NCI-H2029 (cell line): ENCODE data around the gene ATOH8.
"Not testable (repeated sequence)": the region's sequence is repeated elsewhere in the genome, so short reads cannot be mapped to it uniquely, and the experiment has no call there.

Experiments
- DNase-seq: peaks from one replicate; lab custom pipeline; 2025; lab: John Stamatoyannopoulos, UW

ATOH8 gene, protein sequence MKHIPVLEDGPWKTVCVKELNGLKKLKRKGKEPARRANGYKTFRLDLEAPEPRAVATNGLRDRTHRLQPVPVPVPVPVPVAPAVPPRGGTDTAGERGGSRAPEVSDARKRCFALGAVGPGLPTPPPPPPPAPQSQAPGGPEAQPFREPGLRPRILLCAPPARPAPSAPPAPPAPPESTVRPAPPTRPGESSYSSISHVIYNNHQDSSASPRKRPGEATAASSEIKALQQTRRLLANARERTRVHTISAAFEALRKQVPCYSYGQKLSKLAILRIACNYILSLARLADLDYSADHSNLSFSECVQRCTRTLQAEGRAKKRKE

DNA sequence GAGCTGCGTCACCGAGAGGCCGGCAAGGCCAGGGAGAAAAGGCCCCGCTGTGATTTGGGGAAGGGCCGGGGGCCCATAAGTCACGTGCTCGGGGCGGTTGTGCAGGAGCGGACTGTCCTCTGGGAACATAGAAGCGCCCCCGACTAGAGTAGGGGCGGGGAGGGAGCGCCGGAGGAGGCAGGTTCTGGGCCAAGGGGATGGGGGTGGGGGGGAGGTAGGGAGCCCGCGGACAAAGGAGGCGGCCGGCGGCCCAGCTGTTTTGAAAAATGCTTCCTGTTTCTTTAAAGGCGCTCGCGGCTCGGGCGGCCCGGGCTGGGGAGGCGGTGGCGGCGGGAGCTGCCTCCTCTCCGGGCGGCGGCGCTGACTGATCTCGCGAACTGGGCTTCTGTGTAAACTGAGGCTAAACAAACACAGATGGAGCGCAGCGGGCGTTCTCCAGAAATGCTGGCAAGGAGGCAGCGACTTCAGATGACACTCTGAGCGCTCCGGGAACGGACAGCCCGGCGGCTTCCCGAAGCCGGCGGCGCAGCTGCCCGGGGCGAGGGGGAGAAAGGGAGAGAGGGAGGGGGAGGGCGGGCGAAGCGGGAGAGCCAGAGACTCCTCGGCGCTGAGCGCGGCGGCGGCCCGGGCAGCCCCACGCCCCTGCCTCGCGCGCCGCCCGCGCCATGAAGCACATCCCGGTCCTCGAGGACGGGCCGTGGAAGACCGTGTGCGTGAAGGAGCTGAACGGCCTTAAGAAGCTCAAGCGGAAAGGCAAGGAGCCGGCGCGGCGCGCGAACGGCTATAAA, at the start of gene ATOH8:
Gene ATOH8 (plus strand): TSS at position 467 of the 788 bp plus-strand sequence. CDS start 199 bp downstream, at position 666.
- peak; percentile 84 for DNase-seq

DNA sequence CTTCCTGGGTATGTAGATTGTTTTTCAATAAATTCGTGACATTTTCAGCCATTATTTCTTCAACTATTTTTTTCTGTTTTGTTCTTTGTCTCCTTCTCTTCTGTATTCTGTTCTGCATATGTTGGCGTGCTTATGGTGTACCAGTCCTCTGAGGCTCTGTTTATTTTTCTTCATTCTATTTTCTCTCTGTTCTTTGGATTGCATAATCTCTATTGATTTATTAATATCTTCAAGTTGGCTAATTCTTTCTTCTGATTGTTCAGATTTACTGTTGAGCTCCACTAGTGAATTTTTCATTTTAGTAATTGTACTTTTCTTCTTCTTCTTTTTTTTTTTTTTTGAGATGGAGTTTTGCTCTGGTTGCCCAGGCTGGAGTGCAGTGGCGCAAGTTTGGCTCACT, 49.8 kb upstream of the ATOH8 start:
- DNase-seq: no peak

DNA sequence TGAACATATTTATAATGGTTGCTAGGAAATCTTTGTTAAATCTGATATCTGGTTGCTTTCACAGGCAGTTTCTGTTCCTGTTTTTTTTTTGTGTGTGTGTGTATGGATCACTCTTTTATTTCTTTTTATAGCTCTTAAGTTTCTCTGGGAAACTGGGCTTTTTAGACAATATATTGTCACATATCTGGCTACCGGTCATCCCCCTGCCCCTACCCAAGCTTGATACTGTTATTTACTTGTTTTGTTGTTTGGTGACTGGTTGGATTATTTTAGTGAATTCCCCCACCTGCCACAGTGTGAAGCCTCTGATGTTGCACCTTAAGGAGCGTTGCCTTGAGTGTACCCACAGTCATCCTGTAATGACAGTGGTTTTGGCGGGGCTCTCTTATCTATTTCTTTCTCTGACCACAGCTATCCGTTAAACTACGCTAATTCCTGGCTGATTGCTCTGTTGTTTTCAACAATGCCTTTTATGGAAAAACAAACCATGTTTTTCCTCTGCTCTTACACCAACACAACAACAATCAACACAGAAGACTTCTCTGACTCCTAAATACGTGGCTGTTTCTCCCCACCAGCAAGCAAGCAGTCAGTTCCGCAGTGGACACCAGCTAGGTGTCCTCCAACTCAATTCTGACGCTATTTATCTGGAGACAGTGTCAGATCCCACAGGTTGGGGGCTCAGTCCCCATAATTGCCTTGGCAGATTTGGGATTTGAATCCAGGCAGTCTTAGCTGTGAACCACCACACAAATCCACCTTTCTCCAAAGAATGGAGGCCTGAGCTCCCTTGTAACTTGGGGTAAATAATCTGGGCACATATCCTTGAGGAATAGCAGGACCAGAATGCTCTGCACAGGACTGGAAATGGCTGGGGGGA, 48.8 kb upstream of the ATOH8 start:
- DNase-seq: no peak

DNA sequence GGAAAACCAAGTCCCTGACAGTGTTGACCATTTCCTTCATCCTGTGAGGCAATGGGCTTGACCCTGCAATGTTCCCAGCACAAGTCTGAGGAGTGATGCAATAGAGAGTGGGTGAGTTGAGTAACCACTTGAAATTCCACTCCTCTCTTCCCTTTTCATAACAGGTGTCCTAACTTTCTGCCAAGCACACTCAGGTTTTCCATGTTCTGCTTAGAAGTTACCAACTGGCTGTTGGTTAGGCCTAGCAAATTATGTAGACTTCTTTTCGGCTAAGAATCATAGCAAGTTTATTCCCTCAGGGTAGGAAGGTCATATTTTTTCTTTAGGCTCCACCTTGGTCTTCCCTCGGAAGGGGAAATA, 48.1 kb upstream of the ATOH8 start:
- DNase-seq: peak; percentile 18

DNA sequence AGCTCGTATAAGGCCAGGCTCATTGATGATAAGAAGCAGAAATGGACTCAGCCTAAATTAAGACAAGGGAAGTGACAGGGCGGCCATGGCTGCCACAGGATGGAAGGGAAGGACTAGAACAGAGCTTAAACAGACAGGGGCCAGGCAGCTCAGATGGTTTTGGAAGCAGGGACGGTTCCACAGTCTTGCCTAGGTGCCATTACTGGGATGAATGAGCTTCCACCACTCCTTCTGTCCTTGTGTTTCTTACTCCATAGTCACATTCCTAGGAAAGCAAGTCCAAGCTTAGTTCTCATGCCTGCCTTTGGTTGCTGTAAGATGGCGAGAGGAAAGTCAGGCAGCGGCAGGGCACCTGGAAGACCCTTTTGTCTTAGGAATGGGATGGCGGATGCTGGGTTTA, 47.7 kb upstream of the ATOH8 start:
- DNase-seq: no peak

DNA sequence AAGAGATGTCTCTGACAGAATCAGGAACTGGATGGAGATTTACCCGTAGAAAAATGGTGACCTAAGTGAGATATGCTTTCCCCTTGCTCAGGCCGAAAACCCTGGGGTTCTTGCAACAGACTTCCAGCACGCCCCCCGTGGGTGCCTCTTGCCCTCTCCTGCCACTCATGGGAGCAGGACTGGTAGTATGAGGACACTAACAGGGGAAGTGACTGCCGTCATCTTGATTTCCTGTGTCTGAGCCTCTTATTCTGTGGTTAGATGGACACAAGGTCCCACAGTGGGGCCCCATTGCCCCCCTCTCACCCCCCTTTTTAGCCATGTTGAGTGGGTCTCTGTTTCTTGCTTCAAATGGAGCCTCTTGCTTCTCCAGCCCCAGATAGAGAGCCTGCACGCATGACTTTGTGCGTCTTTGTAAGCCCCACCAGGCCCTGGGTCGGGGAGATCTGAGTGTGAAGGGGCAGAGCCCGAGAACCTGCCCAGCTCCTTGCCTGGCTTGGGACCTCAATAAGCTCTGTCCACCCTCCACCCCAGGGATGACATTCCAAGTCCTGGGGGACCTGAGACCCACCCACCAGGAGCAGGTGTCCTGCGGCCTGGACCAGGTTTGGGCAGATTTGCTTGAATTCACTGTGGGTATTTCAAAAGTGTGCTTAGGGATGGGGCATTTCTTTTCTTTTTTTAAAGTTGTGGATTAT, 47.0 kb upstream of the ATOH8 start:
- no peak for DNase-seq

DNA sequence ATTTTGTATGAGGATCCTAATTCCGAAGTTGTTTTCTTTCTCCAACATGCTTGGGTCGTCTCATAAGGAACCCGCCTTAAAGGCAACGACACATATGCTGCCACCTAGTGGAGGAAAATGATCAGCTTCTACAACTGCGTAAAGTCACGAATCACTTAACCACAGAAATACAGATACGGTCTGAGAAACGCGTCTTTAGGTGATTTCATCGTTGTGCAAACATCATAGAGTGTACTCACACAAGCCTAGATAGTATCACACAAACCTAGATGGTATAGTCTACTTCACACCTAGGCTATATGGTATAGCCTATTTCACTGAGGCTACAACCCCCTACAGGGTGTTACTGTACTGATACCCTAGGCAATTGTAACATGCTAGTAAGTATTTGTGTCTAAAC, 46.5 kb upstream of the ATOH8 start:
- DNase-seq: peak; percentile 76

DNA sequence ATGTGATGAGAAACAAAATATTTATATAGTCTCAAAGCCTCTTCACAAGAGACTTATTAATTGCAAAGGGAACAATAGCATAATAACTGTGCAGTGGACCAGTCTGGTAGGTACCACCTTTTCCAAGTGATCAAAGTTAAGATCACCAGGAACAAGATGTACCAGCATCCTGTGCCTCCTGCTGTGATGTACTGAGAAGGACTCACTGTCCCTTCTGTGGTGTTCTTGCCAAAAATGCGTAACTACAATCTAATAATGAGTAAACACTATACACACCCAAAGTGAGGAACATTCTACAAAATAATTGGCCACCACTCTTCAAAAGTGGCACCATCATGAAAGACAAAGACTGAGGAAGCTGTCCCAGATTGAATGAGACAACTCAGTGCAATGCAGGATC, 45.1 kb upstream of the ATOH8 start:
- DNase-seq: no peak

DNA sequence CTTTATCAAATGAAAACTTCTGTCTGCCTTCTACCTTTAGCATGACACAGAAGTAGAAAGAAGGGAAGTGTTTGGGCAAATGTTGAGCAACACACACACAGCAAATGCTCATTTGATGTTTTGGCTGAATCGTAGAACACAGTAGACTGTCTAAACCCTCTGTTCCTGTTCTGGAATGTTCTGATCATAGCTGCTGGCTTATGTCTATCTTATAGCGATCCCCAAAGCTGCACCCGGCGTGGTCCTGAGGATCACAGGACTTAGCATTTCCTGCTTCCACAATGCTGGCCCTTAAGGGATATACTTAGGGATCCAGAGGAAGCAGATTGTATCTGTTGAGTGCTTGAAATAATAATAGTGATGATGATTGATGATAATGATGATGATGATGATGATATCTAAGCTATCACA, 44.4 kb upstream of the ATOH8 start:
- no peak for DNase-seq

DNA sequence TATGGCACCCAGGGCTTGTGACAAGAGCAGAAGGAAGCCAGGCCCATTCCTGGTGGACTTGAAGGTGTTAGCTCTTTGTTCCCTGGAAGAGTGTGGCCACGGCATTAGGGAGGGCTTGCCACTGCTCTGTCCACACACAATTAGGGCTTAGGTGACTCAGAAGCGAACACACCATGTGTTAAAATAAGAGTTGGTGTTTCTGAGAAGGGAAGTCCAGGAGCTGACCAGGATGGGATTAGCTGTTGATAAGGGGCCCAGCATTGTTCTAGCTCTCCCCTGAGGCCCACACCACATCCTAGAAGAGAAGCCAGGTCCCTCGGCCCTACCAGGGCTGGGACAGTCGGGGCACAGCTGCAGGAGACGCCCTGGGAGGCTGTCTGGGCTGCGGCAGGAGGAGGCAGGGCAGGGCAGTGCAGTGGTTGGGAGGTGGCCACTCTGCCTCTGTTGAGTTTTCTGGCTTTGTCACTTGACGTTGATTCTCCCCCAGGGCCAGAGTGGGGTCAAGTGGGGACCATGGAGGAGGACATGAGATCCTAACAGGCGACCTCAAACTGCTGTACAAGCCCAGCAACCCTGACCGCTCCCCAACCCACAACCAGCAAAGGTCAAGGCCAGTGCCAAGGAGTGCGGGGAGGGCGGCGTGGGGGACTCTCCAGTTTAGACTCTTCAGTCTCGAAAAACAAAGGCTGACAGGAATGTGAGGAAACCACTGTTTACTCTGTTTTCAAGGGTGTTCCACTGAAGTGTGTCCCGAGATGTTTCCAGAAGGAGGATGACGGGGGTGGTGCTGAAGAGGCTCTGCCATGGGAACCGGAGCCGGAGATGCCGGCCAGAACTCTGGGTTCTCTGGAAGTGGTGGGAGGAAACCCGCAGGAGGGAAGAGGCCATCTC, 42.9 kb upstream of the ATOH8 start:
- DNase-seq: peak; percentile 75

DNA sequence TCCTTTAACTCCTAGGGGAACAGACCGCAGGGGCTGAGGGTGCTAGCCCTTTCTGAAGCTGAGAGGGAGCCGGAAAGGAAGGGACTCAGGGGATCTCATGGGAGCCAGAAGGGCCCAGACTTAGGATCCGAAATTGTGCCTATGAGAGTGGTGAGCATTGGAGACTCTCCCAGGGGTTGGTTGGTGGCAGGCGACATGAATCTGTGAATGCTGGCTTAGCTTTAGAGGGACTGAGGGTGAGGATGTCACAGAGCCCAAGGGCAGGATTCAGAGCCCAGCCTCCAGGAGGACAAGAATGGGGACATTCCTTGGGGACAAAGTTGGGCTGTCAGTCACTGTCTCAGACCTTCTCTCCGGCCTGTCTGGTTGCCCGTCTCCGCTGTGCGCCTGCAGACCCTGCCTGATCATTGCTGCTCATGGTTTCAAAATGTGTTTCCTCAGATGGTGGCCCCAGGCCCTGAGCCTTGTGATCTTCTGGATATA, 42.2 kb upstream of the ATOH8 start:
- DNase-seq: no peak

DNA sequence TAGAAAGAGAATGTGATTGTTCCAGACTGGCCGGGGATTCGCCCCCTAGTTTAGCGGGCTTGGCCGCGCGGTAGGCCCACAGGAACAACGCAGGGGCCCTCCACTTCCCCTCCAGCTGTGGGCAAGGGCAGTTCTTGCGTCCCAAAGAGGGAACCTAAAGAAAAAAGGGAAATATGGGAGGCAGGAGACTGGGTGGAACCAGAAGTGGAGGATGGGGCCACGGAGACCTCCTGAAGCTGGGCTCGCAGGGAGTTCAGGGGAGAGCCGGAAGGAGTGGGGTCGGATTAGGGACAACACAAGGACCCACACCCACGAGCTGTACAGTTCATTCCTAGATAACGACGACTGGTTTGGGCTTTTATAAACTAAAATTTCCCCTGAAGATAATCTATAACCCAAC, 41.5 kb upstream of the ATOH8 start:
- DNase-seq: no peak

DNA sequence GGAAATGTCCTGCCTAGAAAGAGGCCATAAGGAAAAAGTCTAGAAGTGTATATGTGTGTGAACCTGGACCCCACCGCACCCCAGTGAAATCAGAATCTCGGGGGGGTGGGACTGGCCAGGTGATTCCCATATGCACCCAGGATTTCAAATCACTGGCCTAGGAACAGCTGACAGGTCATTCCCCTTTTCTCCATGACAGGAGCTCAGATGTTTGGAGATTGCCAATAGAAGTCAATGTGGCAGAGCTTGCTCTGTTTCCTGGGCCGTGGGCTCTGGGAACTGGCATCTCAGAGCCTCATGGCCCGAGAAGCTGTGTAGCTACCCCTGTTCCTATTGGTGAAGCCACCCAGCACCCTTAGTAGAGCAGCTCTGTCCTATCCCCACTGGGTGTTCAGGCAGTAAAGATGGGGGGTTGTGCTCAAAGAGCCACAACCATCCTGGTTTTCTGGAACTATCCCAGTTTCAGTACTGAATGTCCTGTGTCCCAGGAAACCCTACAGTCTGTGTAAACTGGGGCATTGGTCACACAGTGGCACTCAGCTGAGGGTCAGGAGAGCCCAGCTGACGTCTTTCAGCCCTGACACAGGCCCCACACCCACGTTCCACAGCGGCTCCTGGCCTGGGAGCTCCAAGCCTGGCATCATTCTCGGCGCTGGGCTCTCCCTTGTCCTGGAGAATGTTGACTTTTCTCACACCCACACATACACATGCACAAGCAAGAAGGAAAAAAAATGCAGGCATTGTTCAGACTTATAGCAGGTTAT, 40.8 kb upstream of the ATOH8 start:
- peak; percentile 29 for DNase-seq

DNA sequence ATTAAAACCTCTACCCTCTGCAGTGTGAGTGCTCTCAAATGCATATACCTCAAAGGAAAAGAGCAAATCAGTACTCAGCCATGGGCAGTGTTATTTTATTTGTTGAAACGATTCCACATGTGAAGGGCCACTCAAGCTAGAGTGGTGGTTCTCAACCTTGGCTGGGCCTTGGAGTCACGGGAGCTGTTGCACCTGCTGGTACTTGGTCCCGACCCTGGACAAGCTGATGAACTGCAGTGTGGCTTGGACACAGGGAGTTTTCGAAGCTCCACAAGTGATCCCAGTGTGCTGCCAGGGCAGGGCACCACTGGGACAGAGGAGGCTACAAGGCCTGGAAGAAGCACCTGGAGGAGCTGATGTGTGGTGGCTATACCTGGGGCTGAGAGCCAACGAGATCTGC, 40.0 kb upstream of the ATOH8 start:
- DNase-seq: peak; percentile 84

DNA sequence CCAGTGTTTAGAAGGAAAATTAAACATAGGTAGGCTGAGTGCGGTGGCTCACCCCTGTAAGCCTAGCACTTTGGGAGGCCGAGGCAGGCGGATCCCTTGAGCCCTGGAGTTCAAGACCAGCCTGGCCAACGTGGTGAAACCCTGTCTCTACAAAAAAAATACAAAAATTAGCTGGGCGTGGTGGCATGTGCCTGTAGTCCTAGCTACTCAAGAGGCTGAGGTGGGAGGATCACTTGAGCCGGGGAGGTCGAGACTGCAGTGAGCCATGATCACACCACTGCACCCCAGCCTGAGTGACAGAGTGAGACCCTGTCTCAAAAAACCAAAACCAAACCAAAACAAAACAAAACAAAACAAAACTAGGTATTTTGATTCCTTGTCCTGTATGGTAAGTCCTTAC, 39.4 kb upstream of the ATOH8 start:
- DNase-seq: not testable (repeated sequence)

DNA sequence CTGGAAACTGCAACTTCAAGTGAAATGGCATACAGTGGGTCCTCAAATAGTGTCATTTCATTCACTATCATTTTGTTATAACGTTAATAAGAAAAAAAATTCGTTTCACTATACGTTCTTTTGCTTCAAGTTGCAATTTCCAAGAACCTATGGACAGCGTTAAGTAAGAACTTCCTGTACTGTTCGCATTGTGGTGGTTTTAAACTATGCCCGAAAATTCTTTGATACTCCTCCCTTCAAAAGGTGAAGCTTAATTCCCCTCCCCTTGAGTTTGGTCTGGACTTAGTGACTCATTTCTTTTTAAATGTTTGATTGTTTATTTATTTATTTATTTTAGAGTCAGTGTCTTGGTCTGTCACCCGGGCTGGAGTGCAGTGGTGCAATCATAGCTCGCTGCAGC, 39.0 kb upstream of the ATOH8 start:
- DNase-seq: no peak

DNA sequence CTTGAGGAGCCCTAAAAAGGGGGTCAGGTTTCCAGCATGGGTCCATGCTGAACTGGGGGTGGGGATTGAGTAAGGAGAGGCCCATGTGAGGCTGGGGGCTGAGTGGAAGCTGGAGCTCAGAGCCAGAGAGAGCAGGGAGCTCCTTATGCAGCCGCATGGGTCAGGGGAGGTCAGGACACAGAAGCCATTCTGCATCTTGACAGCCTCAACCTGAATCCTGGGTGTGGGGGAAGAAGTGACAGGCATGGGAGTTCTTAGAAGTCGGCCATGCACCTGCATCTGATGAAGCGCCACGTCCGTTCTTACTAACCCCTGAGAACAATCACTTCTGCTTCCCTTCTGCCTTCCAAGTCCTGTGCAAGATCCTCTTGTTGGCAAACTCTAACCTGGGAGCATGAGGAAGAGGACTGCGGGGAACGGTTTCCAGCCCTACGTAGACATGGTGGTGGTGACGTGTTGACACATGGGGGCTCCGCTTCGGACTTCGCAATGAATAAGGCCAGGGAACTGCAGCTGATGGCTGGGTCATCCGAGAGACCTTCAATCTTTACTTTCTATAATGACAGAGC, 37.4 kb upstream of the ATOH8 start:
- no peak for DNase-seq

DNA sequence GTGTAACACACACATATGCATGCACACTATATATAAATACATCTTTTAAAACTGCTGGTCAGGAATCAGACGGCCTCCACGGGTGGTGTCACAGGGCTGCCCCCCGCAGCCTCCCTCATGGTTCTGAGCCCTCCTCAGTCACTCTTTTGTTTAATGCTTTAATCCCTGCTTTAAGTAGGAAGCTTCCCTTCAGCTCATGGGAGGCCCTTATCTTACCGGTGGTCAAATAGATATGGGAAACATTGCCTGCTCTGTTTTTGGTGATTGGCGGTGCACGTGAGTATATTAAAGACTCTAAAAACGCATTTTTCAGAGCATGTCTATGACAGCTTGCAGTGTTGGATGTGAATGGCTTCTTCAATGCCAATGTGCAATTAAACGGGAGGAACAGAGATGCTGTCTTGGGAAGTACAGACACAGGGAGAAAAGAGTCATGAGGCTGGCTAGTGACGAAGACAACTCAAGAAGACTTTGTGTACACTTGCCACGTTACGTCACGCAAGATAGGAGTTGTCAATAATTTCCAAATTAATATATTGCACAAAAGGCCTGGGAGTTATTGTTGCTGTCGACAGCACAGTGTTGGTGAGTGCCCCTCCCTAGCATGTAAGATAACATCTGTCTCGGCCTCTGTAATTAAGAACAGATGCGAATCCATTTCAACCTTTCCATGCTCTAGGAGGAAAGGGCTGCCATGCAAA, 36.3 kb upstream of the ATOH8 start:
- DNase-seq: no peak

DNA sequence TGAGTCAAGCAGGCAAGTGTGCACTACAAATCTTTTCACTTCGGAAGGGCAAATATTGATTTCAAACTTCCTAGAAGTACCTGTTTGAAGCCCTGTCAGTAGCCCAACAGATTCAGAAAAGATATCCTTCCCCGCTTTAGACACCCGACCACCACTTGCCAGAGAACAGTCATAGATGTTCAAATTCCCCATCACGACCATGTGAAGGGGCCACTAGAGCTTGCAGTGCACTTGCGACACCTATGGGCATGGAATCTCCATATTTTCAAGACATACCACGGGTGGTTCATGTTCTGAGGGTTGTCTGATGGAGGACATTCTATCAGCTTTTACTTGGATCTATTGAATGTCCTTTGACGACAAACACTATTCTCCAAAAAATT, 35.8 kb upstream of the ATOH8 start:
- no peak for DNase-seq
